ENCODE results near the gene ADM2.

- TF ChIP-seq CTCF (IDR thresholded peaks at IDR 0.05) (peak in 1 of 3 experiments; percentile 26), POLR2A (IDR thresholded peaks at IDR 0.05; ENCODE audit: low read depth) (peak; percentile 23)
Measured at GRCh38 chr22:50507991-50508884, 26.9 kb downstream of the ADM2 start, which contains the start of gene NCAPH2.

Data from esophagus muscularis mucosa (tissue), 3 donors.